Mammary epithelial cell (primary cell): Measurements from ENCODE around the gene SLC10A6.

Source experiments
- EZH2 ChIP-seq: IDR thresholded peaks from 2 replicates; pipeline ENCODE4 v1.6.1; 2012; ENCODE audit warnings: low read length, inconsistent platforms, borderline replicate concordance
- TF ChIP-seq, protein P1 (sequence below), 2 donors: IDR thresholded peaks in 1 of 2; conservative IDR thresholded peaks in 1 of 2; 2 replicates each; pipeline ENCODE4 v1.5.1; 2011 to 2012; ENCODE audit warnings: inconsistent platforms in 2 of 2, low read length in 2 of 2, mild to moderate bottlenecking in 2 of 2, control low read depth in 1 of 2, low read depth in 1 of 2; ENCODE audit not compliant: insufficient read depth in 1 of 2; ENCODE audit errors: extremely low read depth in 1 of 2

DNA sequence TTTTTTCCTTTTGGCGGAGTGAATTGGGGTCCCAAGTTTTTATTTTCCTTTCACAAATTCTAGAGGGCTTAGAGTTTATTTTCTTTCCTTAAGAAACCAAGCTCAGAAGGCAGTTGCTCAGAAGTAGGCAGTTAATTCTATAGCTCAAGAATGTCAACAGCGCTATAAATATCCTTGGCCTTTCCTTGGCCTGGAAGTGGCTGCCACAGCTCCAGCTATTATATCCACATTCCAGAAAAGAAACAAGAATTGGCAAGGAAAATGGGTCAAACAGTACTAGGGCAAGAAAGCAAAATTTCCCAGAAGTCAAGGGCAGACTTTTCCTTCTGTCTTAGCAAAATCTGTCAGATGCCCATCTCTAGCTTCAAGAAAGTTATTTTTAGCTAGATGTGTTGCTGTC, 31.0 kb downstream of the SLC10A6 start:
- TF ChIP-seq, protein P1, sequence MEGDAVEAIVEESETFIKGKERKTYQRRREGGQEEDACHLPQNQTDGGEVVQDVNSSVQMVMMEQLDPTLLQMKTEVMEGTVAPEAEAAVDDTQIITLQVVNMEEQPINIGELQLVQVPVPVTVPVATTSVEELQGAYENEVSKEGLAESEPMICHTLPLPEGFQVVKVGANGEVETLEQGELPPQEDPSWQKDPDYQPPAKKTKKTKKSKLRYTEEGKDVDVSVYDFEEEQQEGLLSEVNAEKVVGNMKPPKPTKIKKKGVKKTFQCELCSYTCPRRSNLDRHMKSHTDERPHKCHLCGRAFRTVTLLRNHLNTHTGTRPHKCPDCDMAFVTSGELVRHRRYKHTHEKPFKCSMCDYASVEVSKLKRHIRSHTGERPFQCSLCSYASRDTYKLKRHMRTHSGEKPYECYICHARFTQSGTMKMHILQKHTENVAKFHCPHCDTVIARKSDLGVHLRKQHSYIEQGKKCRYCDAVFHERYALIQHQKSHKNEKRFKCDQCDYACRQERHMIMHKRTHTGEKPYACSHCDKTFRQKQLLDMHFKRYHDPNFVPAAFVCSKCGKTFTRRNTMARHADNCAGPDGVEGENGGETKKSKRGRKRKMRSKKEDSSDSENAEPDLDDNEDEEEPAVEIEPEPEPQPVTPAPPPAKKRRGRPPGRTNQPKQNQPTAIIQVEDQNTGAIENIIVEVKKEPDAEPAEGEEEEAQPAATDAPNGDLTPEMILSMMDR (conservative IDR thresholded peaks at IDR 0.05 in 1 of 2, IDR thresholded peaks at IDR 0.05 in 1 of 2; ENCODE audit: extremely low read depth in 1 of 2, insufficient read depth in 1 of 2, low read depth in 1 of 2, low read length in 2 of 2) = no peak
- no peak for TF ChIP-seq EZH2
